SKM-1 (cell line): ENCODE results near the gene CORO7.

Experiments
- DNase-seq: peaks from one replicate; lab custom pipeline; 2025; ENCODE audit not compliant: unreplicated experiment; lab: John Stamatoyannopoulos, UW

Gene CORO7

GRCh38 chr16:4324492-4325252 lies 91.7 kb downstream of the CORO7 start:
- no peak for DNase-seq

- DNase-seq, result no peak
Measured at GRCh38 chr16:4323845-4324488, 92.4 kb downstream of the CORO7 start.

GRCh38 chr16:4323071-4323844 lies 93.1 kb downstream of the CORO7 start:
- no peak for DNase-seq

GRCh38 chr16:4322121-4323052 lies 94.0 kb downstream of the CORO7 start:
- no peak for DNase-seq

GRCh38 chr16:4321286-4322120 lies 94.9 kb downstream of the CORO7 start:
- DNase-seq, result no peak

GRCh38 chr16:4320571-4321137 lies 95.7 kb downstream of the CORO7 start:
- no peak for DNase-seq

- no peak for DNase-seq
Measured at GRCh38 chr16:4319454-4320421, 96.7 kb downstream of the CORO7 start.

GRCh38 chr16:4318967-4319366 lies 97.4 kb downstream of the CORO7 start:
- no peak for DNase-seq

- no peak for DNase-seq
Measured at GRCh38 chr16:4318451-4318910, 97.9 kb downstream of the CORO7 start.

GRCh38 chr16:4317532-4318450 lies 98.6 kb downstream of the CORO7 start:
- no peak for DNase-seq

GRCh38 chr16:4316864-4317531 lies 99.4 kb downstream of the CORO7 start:
- no peak for DNase-seq

GRCh38 chr16:4316108-4316863 lies 100.1 kb downstream of the CORO7 start:
- no peak for DNase-seq

- no peak for DNase-seq
Measured at GRCh38 chr16:4315186-4316107, 100.9 kb downstream of the CORO7 start, which contains the start of gene GLIS2. GLIS2 (plus strand) TSS chr16:4316067; CDS start chr16:4332281, 16,214 bp downstream.

- no peak for DNase-seq
Measured at GRCh38 chr16:4314532-4315185, 101.7 kb downstream of the CORO7 start.
